ENCODE data around the gene SASH1. TPM values are rescaled to one million over a fixed set of nuclear protein-coding genes. Genes with fewer than 3 reads are reported as not detected.

The SASH1 gene
- total RNA-seq, 1 experiment from 2014 or later, result 19.2 TPM

DNA sequence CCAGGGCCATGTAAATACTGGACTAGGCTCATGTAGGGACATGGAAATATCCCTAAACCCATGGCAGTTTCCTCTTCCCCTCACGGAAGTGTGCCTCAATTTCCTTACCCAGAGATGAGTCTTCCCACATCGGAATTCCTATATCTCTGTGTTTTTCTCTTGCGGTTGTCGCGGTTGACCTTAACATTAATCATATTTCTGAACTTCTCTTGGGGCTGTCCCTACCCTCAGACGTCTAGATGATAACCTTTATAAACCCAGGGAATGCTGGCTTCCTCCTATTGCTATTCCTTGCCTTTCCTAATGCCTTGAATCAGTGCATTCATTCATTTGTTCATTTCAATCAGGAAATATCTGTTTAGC lies 160.1 kb downstream of the SASH1 start:
- H3K27ac ChIP-seq (ENCODE audit: low read depth, low read length, poor library complexity, severe bottlenecking), result no peak overlapping the region
- H3K27me3 ChIP-seq (replicated peaks; ENCODE audit: insufficient read depth, low read depth, low read length, poor library complexity), result no peaks in the 10 kb centered on the region
- H3K4me1 ChIP-seq (ENCODE audit: insufficient read depth, low read length, poor library complexity, severe bottlenecking), result peaks cover 17% of the 10 kb centered on the region
- H3K4me3 ChIP-seq (ENCODE audit: low read depth, low read length, poor library complexity, severe bottlenecking), result no peak overlapping the region
- no peaks in the 10 kb centered on the region for H3K36me3 ChIP-seq (ENCODE audit: insufficient read depth, low read length, poor library complexity, severe bottlenecking)
- no peaks in the 10 kb centered on the region for H3K9me3 ChIP-seq (ENCODE audit: low read depth, low read length, poor library complexity, severe bottlenecking)
- no peak for DNase-seq (ENCODE audit: low spot score)
- ChIA-PET POLR2A (ENCODE audit: low non-redundant PET) (no interaction called here), CTCF (no interaction called here)
- no TSS peak for BruUV-seq (replicated peaks)
- TF ChIP-seq, protein P1, sequence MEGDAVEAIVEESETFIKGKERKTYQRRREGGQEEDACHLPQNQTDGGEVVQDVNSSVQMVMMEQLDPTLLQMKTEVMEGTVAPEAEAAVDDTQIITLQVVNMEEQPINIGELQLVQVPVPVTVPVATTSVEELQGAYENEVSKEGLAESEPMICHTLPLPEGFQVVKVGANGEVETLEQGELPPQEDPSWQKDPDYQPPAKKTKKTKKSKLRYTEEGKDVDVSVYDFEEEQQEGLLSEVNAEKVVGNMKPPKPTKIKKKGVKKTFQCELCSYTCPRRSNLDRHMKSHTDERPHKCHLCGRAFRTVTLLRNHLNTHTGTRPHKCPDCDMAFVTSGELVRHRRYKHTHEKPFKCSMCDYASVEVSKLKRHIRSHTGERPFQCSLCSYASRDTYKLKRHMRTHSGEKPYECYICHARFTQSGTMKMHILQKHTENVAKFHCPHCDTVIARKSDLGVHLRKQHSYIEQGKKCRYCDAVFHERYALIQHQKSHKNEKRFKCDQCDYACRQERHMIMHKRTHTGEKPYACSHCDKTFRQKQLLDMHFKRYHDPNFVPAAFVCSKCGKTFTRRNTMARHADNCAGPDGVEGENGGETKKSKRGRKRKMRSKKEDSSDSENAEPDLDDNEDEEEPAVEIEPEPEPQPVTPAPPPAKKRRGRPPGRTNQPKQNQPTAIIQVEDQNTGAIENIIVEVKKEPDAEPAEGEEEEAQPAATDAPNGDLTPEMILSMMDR (conservative IDR thresholded peaks at IDR 0.05; ENCODE audit: low read depth, low read length), result no peak
- TF ChIP-seq EZH2 (IDR thresholded peaks at IDR 0.05; ENCODE audit: borderline replicate concordance, low read depth, low read length, poor library complexity, severe bottlenecking), result no peak
- intact Hi-C loops (cut with micrococcal nuclease; ENCODE audit: unreplicated experiment), result no loop called here

DNA sequence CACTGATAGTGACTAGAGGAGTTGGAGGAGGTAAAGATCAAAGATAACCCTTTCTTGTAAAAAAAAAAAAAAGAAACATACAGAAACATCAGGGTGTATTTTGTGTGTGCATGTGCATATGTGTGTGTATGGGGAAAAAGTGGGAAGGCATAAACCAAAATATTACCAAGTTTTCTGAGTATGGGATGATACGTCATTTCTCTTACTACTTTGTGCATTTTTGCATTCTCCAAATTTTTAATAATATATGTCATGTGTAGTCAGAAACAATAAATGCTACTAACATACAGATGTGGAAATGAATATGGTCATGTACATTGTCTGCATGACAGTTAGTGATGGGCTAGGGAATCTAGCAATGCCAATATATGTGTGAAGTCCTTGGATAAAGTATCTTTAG lies 161.1 kb downstream of the SASH1 start:
- no TSS peak for BruUV-seq (replicated peaks)

GRCh38 chr6:148507774-148508173 lies 165.1 kb downstream of the SASH1 start:
- peak overlapping the region; percentile 46 for H3K4me3 ChIP-seq (ENCODE audit: low read depth, low read length, poor library complexity, severe bottlenecking)
- ChIA-PET CTCF (no interaction called here), POLR2A (ENCODE audit: low non-redundant PET) (no interaction called here)
- intact Hi-C loops (cut with micrococcal nuclease; ENCODE audit: unreplicated experiment), result no loop called here
- TF ChIP-seq, protein P1 (conservative IDR thresholded peaks at IDR 0.05; ENCODE audit: low read depth, low read length), result no peak
- TF ChIP-seq EZH2 (IDR thresholded peaks at IDR 0.05; ENCODE audit: borderline replicate concordance, low read depth, low read length, poor library complexity, severe bottlenecking), result no peak
- BruUV-seq (replicated peaks), result no TSS peak
- no peaks in the 10 kb centered on the region for H3K27me3 ChIP-seq (replicated peaks; ENCODE audit: insufficient read depth, low read depth, low read length, poor library complexity)
- peaks cover 36% of the 10 kb centered on the region for H3K4me1 ChIP-seq (ENCODE audit: insufficient read depth, low read length, poor library complexity, severe bottlenecking)
- H3K27ac ChIP-seq (ENCODE audit: low read depth, low read length, poor library complexity, severe bottlenecking), result peak overlapping the region; percentile 73
- H3K36me3 ChIP-seq (ENCODE audit: insufficient read depth, low read length, poor library complexity, severe bottlenecking), result no peaks in the 10 kb centered on the region
- DNase-seq (ENCODE audit: low spot score), result peak; percentile 30
- no peaks in the 10 kb centered on the region for H3K9me3 ChIP-seq (ENCODE audit: low read depth, low read length, poor library complexity, severe bottlenecking)

More for the DNA sequence above, 161.1 kb downstream of the SASH1 start:
- peaks cover 25% of the 10 kb centered on the region for H3K4me1 ChIP-seq (ENCODE audit: insufficient read depth, low read length, poor library complexity, severe bottlenecking)
- H3K27ac ChIP-seq (ENCODE audit: low read depth, low read length, poor library complexity, severe bottlenecking), result no peak overlapping the region
- ChIA-PET CTCF (no interaction called here), POLR2A (ENCODE audit: low non-redundant PET) (no interaction called here)
- no peaks in the 10 kb centered on the region for H3K9me3 ChIP-seq (ENCODE audit: low read depth, low read length, poor library complexity, severe bottlenecking)
- no peak overlapping the region for H3K4me3 ChIP-seq (ENCODE audit: low read depth, low read length, poor library complexity, severe bottlenecking)
- H3K36me3 ChIP-seq (ENCODE audit: insufficient read depth, low read length, poor library complexity, severe bottlenecking), result no peaks in the 10 kb centered on the region
- DNase-seq (ENCODE audit: low spot score), result no peak
- intact Hi-C loops (cut with micrococcal nuclease; ENCODE audit: unreplicated experiment), result no loop called here
- TF ChIP-seq, protein P1 (conservative IDR thresholded peaks at IDR 0.05; ENCODE audit: low read depth, low read length), result no peak
- TF ChIP-seq EZH2 (IDR thresholded peaks at IDR 0.05; ENCODE audit: borderline replicate concordance, low read depth, low read length, poor library complexity, severe bottlenecking), result no peak
- no peaks in the 10 kb centered on the region for H3K27me3 ChIP-seq (replicated peaks; ENCODE audit: insufficient read depth, low read depth, low read length, poor library complexity)

All from A673 (cell line).